Mucosa of descending colon (tissue), 3 donors: ENCODE data around the gene ZNF813. TPM values are rescaled to one million over a fixed set of nuclear protein-coding genes. Genes with fewer than 3 reads are reported as not detected.
A peak's percentile ranks its signal among the peaks of the same experiment; 100 is the strongest.
"Not testable (repeated sequence)": the region's sequence is repeated elsewhere in the genome, so short reads cannot be mapped to it uniquely, and the experiment has no call there.

Experiments used
- ATAC-seq: fragments of 200-7000 bp; cut with Tn5 transposase; one replicate; pipeline ENCODE4 v1.9.1; 2020; ENCODE audit warnings: mild to moderate bottlenecking, moderate library complexity
- DNase-seq, 3 donors: peaks; one replicate each; pipeline ENCODE4 v3.0.0-alpha.2; 2020
- H3K36me3 ChIP-seq: fragments of 200-600 bp; one replicate; pipeline ENCODE4 v1.8.0; 2021; ENCODE audit warnings: low read depth, mild to moderate bottlenecking
- H3K4me1 ChIP-seq: fragments of 200-600 bp; one replicate; pipeline ENCODE4 v1.8.0; 2021; ENCODE audit warnings: low read depth, mild to moderate bottlenecking
- H3K4me3 ChIP-seq: fragments of 200-600 bp; one replicate; pipeline ENCODE4 v1.8.0; 2021; ENCODE audit warnings: mild to moderate bottlenecking
- H3K9me3 ChIP-seq: fragments of 200-600 bp; one replicate; pipeline ENCODE4 v1.8.0; 2021; ENCODE audit warnings: mild to moderate bottlenecking
- intact Hi-C, 2 donors: fragments of 100-400 bp; cut with DNase I in 1 of 2; cut with micrococcal nuclease in 1 of 2; formaldehyde crosslinking; loops; one replicate each; pipeline versions ENCODE4 v1.11.0 to v1.11.1; 2022; cut with DNase I, micrococcal nuclease
- total RNA-seq, 3 donors: library from RNA; stranded (reverse); fragmentation: NEBNext Ultra II Directional in 2 of 3; extraction: Animal tissue kit (Norgen Biotek cat#: 25700) in 2 of 3; gene quantifications; one replicate each; pipeline versions ENCODE4 v1.2.1 to v1.2.4, GENCODE V29; 2021 to 2023
- TF ChIP-seq, protein P1 (sequence below): fragments of 200-600 bp; IDR thresholded peaks from one replicate; pipeline ENCODE4 v1.8.0; 2022; ENCODE audit warnings: antibody characterized with exemption, mild to moderate bottlenecking
- donor health status: DM: no; HTN: no; CAD: no; lungs with moderate emphysema.
- donor health status: DM: no; HTN: no; CAD: no.
- donor health status: DM: no; HTN: yes; CAD: no.

ZNF813 gene
- total RNA-seq, 3 donors from 2014 or later: 3.7 to 4.5 (median 4.1) TPM

DNA sequence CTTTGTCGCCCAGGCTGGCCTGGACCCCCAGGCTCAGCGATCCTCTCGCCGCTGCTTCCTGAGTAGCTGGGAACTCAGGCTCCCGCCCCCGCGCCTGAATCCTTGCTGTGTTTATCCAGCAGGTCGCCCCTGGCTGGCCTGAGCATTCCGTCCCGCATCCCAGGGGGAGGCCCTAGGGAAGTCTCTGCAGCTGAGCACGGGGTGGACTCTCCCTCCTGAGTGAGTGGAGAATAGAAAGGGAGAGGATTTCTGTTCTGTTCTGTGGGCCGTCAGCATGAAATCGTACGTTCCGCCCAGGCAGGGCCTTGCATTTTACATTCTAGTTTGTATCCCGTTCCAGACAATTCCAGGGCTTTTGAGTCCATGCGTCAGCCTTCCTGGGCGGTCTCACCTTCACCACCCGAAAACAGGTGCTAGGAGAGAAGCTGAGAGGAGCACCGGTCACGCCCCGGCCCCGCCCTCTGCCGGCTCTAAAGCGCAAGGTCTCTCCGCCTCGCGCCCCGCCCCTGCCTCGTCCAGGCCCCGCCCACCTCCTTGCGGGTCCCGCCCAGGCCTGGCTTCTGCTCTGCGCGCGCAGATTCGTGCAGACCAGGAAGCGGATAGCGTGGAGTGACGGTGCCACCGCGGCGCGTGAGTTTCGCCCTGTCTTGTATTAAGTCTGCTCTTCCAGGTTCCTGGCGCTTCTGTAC is 36.0 kb upstream of the ZNF813 start, which contains the start of gene ZNF761:
TSS of gene ZNF761 (plus strand) at position 586 of the 689 bp plus-strand sequence. CDS start 15,285 bp downstream, outside the sequence.
- intact Hi-C loops: no loop called here
- peak; percentile 100 for ATAC-seq

DNA sequence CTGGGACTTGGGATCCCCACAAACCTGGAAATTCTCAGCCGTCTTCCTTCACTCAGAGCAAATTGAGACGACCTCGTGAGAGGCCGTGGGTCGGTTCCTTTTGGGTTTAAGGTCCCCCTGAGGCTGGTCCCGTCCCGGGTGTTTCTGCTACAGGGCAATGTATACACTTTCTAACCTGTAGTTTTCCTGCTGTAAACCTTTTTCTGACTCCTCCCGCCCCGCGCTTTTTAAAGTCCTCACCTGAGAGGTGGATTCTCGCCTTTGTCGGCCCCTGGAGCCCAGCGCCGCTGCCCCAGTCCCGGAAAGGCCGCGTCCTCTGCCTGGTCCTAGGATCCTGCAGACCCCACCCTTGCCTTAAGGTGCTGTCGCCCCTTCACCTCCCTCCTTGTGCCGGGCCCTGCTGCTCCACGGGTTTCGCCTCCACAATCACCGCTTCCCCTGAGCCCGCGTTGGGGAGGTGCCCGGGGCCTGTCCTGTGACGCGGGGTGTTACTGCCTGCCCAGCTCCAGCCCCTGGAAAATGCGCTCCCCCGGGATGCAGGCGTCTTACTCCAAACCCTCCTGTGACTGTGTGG is 35.4 kb upstream of the ZNF813 start:
- DNase-seq: peak; percentile 55 to 60 (median 55)
- Histone ChIP-seq H3K4me1 (no peaks in the 10 kb centered on the region), H3K9me3 (peaks cover under 1% of the 10 kb centered on the region), H3K36me3 (no peaks in the 10 kb centered on the region), H3K4me3 (peak overlapping the region; percentile 31)
- TF ChIP-seq, protein P1, sequence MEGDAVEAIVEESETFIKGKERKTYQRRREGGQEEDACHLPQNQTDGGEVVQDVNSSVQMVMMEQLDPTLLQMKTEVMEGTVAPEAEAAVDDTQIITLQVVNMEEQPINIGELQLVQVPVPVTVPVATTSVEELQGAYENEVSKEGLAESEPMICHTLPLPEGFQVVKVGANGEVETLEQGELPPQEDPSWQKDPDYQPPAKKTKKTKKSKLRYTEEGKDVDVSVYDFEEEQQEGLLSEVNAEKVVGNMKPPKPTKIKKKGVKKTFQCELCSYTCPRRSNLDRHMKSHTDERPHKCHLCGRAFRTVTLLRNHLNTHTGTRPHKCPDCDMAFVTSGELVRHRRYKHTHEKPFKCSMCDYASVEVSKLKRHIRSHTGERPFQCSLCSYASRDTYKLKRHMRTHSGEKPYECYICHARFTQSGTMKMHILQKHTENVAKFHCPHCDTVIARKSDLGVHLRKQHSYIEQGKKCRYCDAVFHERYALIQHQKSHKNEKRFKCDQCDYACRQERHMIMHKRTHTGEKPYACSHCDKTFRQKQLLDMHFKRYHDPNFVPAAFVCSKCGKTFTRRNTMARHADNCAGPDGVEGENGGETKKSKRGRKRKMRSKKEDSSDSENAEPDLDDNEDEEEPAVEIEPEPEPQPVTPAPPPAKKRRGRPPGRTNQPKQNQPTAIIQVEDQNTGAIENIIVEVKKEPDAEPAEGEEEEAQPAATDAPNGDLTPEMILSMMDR: no peak
- ATAC-seq: peak; percentile 46
- intact Hi-C loops: no loop called here

More for the DNA sequence above, 36.0 kb upstream of the ZNF813 start, which contains the start of gene ZNF761:
- H3K36me3 ChIP-seq: no peaks in the 10 kb centered on the region
- H3K9me3 ChIP-seq: no peaks in the 10 kb centered on the region
- H3K4me1 ChIP-seq: no peaks in the 10 kb centered on the region
- peak within 1 kb of the TSS; percentile 31 for H3K4me3 ChIP-seq
- TF ChIP-seq, protein P1: peak; percentile 23
- DNase-seq: peak; percentile 98 to 100 (median 99)

DNA sequence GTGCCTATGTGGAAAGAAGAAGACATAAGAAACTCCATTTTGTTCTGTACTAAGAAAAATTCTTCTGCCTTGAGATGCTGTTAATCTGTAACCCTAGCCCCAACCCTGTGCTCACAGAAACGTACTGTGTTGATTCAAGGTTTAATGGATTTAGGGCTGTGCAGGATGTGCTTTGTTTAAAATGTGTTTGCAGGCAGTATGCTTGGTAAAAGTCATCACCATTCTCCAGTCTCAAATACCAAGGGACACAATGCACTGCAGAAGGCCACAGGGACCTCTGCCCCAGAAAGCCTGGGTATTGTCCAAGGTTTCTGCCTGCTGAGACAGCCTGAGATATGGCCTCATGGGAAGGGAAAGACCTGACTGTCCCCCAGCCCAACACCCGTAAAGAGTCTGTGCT is 23.7 kb upstream of the ZNF813 start:
- DNase-seq, H3K4me3 ChIP-seq, H3K36me3 ChIP-seq, H3K4me1 ChIP-seq, intact Hi-C loops, ATAC-seq: not testable (repeated sequence)
- peaks cover 81% of the 10 kb centered on the region for H3K9me3 ChIP-seq

DNA sequence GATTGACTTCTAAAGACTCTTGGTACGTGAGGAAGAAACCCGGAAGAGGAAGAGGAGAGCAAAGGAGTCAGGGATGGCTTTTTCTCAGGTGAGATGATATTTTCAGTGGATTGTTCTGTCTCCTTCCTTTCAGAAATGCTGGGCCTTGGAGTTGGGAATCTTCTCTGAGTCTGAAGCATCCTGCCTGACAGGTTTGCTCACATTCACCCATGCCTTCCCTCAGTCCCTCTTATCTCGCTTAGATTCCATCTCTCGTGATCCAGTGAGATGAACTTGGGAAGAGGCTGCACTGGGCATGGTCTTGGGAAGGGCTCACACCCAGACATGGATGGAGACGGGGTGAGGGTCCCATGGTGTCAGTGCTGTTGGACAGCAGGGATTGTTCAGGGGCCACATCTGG is 20.3 kb upstream of the ZNF813 start:
- DNase-seq, H3K4me1 ChIP-seq, ATAC-seq, H3K36me3 ChIP-seq, H3K4me3 ChIP-seq, intact Hi-C loops: not testable (repeated sequence)
- H3K9me3 ChIP-seq: peaks cover 82% of the 10 kb centered on the region

DNA sequence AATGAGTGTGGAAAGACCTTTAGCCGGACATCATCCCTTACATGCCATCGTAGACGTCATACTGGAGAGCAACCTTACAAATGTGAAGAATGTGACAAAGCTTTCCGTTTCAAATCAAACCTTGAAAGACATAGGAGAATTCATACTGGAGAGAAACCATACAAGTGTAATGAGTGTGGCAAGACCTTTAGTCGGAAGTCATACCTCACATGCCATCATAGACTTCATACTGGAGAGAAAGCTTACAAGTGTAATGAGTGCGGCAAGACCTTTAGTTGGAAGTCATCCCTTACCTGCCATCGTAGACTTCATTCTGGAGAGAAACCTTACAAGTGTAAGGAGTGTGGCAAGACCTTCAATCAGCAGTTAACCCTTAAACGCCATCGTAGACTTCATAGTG is 11.7 kb upstream of the ZNF813 start:
- Histone ChIP-seq H3K4me3 (no peak overlapping the region), H3K9me3 (peaks cover 98% of the 10 kb centered on the region), H3K4me1 (no peaks in the 10 kb centered on the region), H3K36me3 (peaks cover 23% of the 10 kb centered on the region)
- ATAC-seq: no peak
- intact Hi-C loops: no loop called here
- no peak for DNase-seq
- TF ChIP-seq, protein P1: no peak

DNA sequence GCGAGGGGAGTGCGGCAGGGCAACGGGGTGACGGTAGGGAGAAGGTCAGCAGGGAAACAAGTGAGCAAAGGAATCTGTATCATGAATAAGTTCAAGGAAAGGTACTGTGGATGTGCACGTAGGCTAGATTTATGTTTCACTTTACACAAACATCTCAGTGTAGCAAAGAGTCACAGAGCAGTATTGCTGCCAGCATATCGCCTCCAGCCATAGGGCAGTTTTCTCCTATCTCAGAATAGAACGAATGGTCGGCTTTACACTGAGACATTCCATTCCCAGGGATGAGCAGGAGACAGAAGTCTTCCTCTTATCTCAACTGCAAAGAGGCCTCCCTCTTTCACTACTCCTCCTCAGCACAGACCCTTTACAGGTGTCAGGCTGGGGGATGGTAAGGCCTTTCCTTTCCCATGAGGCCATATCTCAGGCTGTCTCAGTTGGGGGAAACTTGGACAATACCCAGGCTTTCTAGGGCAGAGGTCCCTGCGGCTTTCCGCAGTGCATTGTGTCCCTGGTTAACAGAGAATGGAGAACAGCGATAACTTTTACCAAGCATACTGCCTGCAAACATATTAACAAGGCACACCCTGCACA is 7.3 kb upstream of the ZNF813 start:
- intact Hi-C loops, H3K4me1 ChIP-seq, H3K36me3 ChIP-seq, ATAC-seq, DNase-seq, H3K4me3 ChIP-seq: not testable (repeated sequence)
- H3K9me3 ChIP-seq: peaks cover 64% of the 10 kb centered on the region

DNA sequence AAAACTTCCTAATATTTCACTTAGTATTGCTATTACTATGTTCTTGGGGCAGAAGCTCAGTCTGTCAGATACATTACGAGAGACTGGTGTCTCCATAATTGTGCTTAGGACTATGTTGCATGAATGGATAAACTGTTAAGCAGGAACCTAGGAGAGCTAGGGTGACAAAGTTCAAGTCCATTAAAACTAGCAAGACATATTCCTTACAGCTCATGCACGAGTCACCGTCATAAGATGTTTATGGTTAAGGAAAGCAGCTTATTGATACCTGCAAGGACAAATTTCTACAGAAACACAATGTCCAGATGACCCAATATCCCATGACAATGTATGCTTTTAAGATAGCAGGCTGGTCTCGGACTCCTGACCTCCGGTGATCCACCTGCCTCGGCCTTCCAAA is 5.7 kb upstream of the ZNF813 start:
- intact Hi-C loops: no loop called here
- H3K4me3 ChIP-seq: no peak overlapping the region
- no peak for ATAC-seq
- DNase-seq: no peak
- peaks cover 4% of the 10 kb centered on the region for H3K4me1 ChIP-seq
- H3K36me3 ChIP-seq: no peaks in the 10 kb centered on the region
- H3K9me3 ChIP-seq: peaks cover 47% of the 10 kb centered on the region
- TF ChIP-seq, protein P1: no peak
